ENCODE data around the gene ELMO1.

ELMO1 gene

DNA sequence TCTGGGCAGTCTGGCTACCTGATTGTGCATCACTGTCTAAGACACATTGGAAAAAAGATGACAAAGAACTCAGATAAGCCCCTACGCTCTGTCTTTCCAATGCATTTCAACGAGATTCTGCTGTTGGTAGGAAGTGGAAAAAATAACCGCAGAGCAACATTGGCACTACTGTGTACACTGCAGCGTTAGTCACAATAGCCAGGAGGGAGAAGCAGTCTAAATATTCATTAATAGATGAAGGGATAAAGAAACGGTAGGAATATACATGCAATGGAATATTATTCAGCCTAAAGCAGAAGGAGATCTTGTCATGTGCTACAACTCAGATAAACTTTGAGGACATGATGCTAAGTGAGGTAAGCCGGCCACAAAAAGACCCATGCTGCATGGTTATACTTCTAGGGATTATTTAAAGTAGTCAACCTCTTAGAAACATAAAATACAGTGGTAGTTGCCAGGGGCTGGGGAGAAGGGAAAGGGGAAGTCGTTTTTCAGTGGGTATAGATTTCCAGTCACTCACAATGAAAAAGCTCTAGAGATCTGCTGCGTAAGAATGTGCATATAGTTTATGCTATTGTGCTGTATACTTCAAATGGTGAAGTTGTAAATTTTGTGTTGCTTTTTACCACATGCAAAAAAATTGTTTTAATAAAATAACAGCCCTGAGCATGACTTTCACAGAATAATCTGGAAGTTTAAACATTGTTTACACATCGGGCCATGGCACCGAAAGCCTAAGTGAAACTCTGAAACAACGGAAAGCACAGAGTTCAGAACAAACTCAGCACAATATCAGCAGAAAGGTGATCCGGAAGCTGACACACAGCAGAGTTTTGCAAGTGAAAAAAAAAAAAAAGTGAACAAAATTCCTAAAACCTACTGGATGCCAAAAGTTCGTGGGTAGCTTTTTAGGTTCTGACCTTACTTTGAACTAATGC is 40.1 kb downstream of the ELMO1 start:
- no peak for DNase-seq (ENCODE audit: low spot score)

DNA sequence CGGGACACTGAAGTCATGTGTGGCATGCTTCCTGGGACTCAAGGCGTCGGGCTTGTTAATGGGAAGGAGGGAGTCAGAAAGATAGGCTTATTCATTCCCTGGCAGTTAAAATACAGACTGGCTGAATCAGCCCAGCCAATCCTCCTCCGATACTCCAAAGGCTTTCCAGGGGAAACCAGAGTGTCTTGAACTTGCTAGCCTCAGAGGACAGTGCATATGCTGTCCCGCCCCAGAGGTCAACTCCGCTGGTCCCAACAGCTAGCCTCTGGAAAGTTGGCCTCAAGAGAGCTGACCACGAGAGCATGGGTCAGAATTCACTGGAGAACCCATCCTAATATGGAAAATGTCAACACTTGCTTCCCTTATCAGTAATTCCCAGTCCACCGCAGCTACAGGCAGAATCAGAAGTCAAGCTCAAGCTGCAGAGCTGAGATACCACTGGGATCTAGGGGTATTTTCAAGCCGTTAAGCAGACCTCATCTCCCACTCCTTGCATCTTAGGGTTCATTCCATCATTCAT is 43.0 kb downstream of the ELMO1 start:
- DNase-seq (ENCODE audit: low spot score): no peak

DNA sequence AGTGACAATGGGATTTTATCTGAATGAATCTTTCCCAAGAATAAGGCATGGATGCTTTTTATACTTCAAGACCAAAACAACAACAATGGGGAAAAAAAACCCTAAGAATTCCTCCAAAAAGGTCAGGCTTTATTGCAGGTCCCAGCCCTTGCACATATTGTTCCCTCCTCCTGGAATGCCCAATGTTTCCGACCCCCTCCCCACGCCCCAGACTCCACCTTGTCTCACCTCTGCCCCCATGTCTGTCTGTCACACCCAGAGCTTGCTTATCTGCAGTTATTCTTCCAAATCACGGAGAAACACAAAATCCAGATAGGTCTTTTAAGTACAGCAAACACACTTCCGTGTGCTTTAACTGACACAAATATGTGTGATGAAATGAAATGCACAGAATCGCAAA is 43.5 kb downstream of the ELMO1 start:
- DNase-seq (ENCODE audit: low spot score): no peak

DNA sequence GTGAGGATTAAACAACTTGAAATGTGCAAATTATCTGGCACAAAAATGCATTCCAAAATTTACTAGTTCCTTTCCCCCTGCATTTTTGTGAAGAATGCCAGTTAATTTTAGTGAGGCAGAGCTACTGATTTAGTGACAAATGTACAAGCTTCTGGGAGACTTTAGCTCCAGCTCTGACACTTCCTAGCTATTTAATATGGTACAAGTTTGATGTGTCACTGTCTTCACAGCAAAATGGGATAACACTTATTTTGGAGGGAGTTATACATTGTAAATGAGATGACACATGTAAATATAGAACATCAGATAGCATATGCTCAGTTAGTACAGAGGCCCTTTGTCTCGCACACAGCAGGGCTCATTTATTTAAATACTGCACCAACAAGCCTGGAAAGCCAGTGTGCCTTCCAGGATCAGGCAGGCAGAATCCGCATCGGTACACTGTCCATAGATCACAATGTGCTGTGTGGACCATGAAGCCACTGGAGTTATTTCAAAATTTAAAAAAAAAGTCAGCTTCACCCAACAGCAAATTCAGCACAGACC is 48.7 kb downstream of the ELMO1 start:
- no peak for DNase-seq (ENCODE audit: low spot score)

DNA sequence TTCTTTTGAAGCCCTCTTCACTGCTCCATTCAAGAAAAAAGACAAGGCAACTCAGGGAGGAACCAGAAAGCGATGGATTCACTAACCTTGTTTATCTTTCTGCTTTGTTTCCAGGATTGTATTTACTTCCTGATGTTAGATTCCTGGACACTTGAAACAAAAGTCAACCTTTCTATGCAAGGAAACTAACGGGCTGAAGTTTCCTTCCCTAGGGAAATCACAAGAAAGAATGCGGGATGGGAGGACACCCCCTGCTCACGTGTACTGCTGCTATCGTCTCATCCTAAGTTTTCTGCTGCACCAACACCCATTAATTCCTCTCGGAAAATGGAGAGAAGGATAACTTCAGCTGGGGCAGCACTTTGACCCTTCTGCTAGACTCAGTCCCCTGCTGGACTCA is 50.3 kb downstream of the ELMO1 start:
- DNase-seq (ENCODE audit: low spot score): no peak

DNA sequence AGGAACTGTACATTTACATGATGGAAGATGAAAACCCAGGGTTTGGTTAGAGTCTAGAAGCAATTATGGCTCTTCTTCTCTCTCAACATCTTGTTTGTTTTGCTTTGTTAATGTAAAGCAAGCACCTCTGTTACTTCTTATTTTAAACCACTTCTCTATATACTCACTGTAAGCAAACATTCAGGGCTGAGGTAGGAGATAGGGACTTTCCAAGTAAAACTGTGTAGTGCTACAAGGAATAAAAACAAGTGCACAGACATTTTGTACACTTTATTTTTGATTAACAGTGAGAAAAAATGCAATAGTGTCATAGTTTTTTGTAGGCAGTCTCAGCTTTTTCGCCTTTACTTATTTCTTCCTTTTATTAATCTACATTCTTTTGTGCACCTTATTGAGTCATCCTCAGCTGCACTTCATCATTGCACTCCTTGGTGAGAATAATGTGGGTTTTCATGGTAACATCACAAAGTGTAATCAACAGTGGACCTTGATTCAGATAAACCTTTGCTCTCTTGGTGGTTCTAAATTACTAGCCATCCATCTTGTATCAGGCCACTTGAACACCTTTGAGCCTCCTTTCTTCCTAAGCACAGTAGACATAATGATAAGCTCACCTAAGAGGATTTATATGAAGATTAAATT is 52.9 kb downstream of the ELMO1 start:
- no peak for DNase-seq (ENCODE audit: low spot score)

DNA sequence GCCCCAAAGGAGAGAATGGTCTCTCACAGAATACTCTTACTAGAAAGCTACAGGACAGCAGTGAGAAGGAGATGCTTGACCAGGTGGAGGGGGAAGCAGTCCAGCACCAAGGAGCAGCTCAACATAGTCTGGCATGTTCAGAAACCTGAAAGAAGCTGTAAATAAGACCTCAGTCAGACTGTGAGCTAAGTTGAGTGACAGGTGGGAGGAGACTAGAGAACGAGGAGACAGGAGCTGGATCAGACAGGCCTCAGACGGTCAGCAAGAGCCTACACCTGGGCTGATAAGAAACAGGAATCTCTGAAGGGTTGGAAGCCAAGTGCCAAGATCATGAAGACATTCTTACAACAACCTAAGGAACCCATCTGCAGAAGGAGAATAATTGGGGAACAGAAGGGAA is 54.5 kb downstream of the ELMO1 start:
- DNase-seq (ENCODE audit: low spot score): no peak

DNA sequence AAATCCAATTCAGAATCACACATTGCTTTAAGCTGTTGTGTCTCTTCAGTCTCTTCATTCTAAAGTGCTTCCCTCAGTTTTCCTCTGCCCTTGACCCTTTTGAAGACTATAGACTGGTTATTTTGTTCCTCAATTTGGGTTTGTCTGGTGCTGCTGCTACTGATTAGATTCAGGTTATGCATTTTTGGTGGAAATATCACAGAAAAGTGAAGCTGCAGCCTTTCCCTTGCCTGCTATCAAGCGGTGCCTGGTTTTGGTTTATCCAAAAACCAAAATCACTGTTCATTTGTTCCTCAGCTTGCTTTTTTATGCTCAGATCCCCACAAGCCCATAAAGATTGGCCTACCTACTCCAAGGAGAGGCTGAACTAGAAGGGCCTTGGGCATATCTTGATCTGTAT is 55.2 kb downstream of the ELMO1 start:
- no peak for DNase-seq (ENCODE audit: low spot score)

DNA sequence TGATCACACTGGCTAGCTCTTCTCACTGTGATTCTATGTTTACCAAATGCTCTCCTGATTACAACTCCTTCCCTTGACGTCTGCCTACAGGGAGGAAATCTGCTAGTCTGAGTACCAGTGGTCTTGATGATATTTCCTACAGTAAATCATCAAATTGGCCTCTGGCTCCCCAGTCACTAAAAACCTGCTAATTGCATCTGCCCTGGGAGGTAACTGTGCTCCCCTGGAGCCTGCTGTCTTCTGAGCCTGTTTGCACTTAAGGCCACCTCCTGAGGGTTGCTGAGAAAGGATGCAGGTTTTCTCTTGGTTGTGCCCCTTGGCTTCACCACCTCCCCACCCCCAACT is 56.0 kb downstream of the ELMO1 start:
- DNase-seq (ENCODE audit: low spot score): no peak

DNA sequence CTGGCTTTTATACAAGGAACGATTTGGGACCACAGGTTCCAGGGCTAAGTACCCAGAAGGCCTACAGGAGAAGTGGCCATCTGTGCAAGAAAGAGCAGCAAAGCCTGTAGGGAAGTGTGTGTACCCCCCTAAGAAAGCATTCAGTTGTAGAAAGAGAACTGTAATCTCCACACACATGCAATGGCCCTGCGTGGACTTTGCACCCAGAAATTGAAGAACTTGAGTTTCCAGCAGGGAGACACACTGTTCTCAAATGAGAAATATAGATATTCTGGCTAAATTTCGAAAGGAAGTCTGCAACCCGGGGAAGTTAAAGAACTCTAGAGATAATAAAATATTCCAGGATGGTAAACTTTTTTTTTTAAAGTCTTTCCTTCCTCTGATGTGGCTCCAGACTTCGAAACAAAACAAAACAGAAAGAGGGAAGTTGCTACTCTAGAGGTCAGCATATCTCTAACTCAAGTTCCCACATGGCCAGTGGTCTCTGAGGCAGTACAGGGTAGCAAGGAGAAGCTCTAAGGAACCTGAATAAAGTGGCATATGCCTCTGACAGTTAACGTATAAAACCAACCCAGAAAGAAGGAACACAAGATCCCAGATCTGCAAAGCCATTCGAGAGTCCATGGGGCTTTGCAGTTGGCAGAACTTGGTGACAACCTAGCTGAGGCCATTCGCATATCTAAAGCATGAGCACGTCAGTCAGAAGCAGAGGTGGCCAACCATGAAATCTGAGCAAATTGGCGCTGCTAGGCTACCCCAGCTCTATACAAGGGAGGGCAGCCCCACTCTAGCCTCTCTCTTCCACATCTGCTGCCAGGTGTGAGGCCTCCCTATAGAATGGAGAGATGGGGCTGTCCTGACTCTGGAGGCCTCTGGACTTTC is 56.6 kb downstream of the ELMO1 start:
- DNase-seq (ENCODE audit: low spot score): no peak

DNA sequence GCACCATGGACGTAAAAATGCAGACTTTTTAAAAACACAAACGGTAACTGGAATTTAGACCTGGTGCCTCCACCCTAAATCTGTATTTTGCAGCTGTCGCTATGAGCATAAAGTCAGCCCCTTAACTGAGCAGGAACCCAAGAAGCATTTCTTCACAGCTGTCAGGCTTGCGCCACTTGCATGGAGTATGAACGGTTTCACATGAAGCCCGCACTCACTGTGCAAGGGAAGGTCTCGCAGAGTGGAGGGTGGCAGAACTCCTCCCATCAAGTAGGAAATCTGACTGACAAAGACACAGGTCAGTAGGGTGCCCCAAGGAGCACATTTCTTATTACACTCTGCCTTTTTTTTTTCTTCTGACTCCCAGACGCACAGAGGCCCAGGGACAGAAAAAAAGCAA is 58.5 kb downstream of the ELMO1 start:
- no peak for DNase-seq (ENCODE audit: low spot score)

DNA sequence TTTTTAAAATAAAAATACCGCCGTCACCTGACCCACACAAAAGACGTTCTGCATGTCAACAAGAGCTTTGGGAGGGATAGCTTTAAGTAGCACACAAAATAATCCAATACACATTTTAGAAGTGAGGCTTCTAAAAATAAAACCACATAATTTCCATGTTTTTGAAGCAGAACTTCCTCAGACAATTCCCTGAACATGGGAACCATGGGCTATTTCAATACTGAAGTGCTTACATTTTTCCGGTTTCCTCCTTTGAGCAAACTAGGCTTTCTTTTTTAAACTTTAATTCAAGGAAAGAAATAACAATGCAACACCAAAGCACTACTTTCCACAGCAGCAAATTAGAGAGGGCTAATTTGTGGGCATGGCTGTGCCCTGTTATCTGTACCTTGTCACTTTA is 59.9 kb downstream of the ELMO1 start:
- no peak for DNase-seq (ENCODE audit: low spot score)

DNA sequence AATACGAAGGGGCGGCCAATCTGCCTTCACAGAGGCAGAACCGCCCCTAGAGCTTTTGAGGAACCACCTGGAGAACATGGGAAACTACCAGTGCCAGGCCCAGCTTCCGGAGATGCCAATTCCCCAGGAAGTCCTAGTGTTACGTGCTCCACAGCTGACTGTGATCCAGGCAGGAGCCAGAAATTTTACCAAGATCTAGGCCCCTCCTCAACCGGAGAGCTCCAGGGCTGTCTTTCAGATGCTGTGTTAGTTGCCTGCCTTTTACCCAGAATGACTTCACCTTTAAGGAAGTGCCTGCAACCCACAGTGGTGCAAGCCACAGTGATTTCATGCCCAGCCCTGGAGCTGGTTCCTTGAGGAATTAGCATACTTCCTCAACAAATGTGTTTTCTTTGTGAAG is 62.9 kb downstream of the ELMO1 start:
- DNase-seq (ENCODE audit: low spot score): no peak

DNA sequence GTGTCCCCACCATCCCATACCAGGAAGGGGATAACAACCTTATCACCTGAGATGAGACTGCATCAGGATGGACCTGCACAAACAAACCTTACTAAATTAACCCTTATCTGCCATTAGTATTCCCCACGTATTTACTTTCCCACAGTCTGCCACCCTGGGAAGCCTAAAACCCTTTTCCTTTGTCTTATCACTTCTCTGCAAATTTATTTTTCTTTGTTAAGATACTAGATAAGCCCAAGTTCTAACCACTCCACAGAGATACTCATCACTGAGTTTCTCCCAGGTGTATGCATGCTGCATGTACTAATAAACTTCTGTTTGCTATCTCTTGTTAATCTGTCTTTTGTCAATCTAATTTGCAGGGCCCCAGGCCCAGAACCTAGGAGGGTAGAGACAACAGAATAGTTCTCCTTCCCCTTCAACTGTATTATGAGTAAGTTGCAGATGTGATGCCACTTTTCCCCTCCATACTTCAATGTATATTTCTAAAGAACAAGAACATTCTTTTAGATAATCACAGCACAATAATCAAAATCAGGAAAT is 66.0 kb downstream of the ELMO1 start:
- DNase-seq (ENCODE audit: low spot score): no peak

DNA sequence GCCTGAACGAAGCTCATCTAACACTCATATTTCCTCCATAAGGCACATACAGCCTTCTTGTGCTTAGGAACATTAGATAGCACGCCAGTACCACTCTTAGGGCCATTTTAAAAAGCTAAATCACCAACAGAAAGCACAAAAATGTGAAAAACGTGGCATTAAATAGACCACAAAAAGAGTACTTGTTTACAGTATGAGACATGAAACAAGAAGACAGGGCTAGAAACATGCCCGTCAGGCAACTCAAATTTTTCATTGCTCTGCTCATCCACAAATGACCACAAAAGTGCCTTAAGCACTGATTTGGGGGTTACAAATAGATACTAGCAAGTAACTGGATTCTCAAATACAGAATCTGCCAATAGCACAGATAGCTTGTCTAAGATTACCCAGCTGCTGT is 67.8 kb downstream of the ELMO1 start:
- no peak for DNase-seq (ENCODE audit: low spot score)

DNA sequence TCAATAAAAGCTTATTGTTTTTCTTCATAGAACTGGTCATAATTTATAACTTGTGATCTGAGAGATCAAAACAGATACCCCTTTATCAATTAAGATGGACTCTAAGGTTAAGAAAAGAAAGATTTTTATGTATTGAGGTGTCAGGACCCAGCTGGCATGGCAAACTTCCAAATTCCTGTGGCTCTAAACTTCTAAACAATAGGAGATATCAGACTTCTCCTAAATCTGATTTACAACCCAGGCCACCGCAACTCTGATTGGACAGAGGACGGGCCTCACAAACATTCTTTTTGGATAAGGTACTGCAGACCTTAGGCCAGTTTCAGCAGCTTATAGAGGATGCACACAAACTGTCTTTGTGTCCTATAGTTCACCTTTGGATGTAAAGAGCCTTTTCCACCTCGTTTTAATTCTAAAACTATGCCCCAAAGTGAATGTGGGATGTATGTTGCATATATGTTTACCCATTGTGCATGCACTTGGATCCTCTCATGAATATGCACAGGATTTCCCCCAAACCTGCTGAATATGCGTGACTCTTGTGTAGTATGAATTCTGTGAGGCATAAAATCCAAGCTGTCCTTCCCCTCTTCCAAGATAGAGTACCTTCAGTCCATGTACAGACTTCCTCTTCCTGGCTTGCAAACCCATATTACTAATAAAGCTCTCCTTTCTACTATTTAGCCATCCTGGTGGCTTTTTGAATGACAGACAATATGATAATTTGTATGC is 69.0 kb downstream of the ELMO1 start:
- DNase-seq (ENCODE audit: low spot score): no peak

DNA sequence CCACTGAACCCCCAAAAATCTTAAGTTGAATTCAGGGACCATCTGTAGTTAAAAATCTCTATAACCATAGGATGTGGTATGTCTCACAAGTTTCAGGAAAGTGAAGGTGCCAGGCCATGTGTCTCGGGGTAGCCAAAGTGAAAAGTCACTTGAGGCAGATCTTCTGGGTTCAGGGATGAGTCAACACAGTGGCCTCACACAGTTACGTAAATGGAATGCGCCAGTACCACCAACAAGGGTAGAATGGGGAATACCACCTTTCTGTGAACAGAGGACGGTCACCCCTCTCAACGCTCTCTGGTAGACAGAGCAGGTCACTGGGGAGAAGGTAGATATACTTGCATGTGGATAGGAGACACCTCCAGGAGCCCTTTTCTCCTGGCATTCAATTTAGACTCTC is 71.4 kb downstream of the ELMO1 start:
- DNase-seq (ENCODE audit: low spot score): no peak

DNA sequence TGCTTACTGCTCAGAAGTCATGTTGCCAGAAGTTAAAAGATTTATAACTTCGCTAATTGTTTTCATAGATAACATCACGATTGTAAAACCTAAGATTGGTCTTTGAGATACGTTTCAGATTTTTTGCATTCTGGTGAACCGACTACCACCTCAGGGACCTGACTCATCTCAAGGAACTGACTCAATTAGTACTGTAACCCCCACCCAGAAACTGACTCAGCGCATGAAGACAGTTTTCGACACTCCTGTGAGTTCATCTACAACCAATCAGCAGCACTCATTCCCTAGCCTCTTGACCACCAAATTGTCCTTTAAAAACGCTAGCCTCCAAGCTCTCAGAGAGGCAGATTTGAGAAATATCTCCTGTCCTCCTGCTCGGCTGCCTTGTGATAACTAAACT is 72.3 kb downstream of the ELMO1 start:
- DNase-seq (ENCODE audit: low spot score): no peak

DNA sequence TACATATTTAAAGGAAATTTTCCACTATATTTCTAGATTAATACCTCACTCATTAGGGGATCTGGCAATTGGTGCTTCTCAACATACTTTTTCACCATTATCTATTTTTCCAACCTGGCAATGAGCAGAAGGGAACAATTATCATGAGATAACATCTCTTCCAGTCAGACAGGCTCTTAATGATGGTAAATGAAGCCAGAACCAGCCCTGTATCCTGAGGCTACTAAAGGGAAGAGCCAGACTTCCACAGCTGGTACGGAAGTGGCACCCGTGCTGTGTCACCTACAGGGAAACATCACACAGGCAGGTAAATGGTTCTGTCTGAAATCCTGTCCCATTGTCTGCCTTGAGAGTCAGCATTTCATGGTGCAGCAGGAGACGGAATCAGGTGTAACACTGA is 75.9 kb downstream of the ELMO1 start:
- DNase-seq (ENCODE audit: low spot score): no peak

DNA sequence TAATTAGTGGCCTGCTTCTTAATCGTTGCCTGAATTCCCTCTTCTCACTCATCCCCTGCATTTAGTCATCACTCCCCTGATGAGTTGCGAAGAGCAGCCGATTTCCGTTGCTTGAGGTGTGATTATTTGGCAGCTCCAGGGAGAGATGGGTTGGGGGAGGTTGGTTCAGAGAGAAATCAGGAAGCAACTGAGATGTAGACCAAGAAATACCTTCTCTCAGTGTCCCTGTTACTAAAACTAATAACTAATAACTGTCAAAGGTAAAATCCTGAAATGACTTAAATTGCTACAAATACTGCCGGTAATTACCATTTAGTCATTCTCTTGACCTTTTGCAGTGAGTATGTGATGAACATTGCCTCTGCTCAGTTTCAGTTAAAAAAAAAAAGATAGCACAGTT is 76.9 kb downstream of the ELMO1 start:
- peak; percentile 18 for DNase-seq (ENCODE audit: low spot score)

DNA sequence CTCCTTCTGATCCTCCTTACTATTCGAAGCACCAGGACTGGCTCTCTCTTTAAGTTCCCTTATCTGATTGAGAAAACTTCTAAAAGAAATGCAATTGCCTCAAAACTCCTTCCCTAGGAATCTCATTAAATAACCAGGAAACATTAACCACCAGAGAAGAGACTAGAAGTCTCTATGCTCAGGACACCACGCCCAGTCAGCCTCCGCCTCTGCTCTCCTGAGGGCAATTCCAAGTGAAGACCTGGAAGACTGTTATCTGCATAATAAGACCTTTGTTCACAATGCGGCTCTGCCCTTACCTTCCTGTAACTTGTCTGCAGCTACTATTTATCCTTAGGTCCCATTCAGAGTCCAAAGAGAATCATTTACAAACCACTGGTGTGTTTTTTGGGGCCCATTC is 78.8 kb downstream of the ELMO1 start:
- no peak for DNase-seq (ENCODE audit: low spot score)

All from iPS-NIHi11 (cell line).